Fibroblast of skin of right biceps (primary cell): ENCODE measurements around the gene ATM.
"Not testable (repeated sequence)": the region's sequence is repeated elsewhere in the genome, so short reads cannot be mapped to it uniquely, and the experiment has no call there.

Experiments used
- DNase-seq: peaks from one replicate; pipeline ENCODE4 v3.0.0-alpha.2; 2013

The ATM gene

DNA sequence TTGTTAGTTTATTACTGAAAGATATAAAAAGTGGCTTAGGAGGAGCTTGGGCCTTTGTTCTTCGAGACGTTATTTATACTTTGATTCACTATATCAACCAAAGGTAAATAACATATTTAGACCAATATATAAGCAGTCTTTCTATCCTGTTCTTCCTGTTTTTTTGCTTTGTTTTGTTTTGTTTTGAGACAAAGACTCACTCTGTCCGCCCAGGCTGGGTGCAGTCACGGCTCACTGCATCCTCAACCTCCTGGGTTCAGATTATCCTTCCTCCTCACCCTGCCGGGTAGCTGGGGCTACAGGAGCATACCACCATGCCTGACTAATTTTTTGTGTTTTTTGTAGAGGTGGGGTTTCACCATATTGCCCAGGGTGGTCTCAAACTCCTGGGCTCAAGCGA lies 66.8 kb downstream of the ATM start:
- no peak for DNase-seq

DNA sequence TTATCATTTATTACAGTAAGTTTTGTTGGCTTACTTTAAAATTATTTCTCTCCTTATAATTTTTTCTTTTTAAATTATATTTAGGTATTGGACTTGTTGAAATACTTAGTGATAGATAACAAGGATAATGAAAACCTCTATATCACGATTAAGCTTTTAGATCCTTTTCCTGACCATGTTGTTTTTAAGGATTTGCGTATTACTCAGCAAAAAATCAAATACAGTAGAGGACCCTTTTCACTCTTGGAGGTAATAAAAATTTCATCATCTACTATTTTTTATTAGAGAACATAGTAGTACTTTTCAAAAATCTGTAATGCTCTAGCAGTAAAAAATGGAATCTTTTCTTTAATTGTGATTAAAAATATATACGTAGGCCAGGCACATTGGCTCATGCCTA lies 70.4 kb downstream of the ATM start:
- no peak for DNase-seq

DNA sequence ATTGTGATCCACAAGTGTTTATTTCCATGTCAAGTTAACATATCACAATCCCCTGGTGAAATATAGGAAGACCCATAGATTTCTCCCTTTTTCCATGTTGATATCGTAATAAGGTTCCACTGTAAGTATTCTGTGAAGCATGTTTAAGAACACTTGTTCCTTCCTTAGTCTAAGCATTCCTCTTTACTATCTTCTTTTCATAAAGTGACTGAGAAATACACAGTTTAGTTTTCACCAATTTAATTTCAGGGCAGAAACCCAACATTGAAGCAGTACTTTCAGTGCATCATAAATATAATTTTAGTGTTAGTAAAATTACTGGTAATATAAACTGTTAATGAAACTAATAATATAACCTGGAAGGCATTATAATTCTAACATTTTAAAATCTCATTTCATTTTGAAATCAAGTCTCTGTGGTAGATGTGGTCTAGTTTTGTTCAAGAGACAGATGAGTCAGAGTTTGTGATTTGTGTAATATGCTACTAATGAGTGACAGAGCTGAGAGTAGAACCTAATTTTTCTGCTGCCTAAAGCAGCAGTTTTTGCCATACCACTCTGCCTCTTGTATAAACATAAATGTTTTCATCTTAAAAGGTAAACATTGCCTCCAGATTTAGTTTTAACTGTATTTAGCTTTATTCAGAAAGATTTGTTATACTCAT lies 79.4 kb downstream of the ATM start:
- DNase-seq = peak; percentile 34

GRCh38 chr11:108307751-108308150 lies 84.9 kb downstream of the ATM start:
- no peak for DNase-seq

- no peak for DNase-seq
Observed at GRCh38 chr11:108313444-108313843, 90.6 kb downstream of the ATM start.

GRCh38 chr11:108316061-108316460 lies 93.2 kb downstream of the ATM start:
- no peak for DNase-seq

DNA sequence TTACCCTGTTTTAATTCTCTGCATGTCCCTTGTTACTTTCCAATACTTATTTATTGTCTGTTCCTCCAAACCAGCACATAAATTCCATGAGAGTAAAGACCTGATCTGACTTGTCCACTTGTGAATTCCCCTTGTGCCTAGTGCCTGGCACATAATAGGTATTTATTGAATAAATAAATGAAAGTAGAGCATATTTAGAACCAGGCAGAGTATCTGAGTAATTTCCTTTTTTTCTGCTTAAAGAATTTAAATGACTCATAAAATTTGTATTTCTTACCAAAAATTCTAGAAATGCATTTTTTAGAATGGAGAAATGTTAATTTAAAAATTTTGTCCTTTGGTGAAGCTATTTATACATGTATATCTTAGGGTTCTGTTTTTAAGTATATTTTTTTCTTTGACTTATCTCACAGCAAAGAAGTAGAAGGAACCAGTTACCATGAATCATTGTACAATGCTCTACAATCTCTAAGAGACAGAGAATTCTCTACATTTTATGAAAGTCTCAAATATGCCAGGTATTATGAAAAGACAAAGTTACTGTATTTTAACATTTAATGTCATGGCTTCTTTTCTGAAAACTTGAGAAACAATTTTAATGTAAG lies 96.8 kb downstream of the ATM start:
- peak; percentile 60 for DNase-seq

GRCh38 chr11:108322666-108323065 lies 99.8 kb downstream of the ATM start:
- no peak for DNase-seq

- DNase-seq = peak; percentile 55
Observed at GRCh38 chr11:108324587-108324986, 101.7 kb downstream of the ATM start.

DNA sequence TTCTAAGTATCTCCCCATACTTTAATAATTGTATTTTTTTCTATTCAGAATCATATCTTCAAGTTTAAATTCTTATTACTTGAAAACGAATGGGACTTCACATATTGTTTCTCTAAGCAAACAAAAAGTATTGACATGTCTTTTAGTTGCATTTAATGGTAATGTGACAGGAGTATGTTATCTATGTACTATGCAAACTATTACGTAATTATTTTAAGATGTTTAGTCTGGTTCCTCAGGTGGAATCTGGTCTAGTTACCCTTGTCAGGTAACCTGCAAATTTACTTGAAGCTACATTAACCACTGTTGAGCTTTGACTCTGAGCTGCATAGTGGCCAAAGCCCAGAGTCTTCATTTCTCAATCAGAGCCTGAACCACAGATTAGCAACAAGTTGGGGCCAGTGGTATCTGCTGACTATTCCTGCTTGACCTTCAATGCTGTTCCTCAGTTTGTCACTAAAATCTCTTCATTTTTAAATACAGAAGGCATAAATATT lies 110.6 kb downstream of the ATM start:
- DNase-seq = no peak

DNA sequence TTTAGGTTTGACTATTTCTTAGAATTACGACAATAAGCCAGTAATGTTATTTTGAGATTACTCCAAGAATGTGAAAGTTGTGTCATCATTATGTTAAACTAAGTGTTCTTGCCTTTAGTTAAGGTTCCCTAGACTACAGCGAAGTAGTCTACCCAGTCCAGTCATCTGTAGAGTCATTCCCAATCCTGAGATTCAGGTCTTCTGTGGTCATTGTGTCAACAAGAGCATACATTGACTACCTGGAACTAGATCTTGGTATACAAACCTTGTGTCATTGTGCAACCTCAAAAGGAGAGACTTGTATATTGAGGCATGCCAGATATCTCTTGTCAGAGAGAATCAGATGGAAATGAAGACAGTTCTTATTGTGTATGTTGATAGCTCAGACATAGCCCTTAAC lies 115.9 kb downstream of the ATM start:
- DNase-seq = no peak

- no peak for DNase-seq
Observed at GRCh38 chr11:108340973-108341372, 118.1 kb downstream of the ATM start.

- DNase-seq = no peak
Observed at GRCh38 chr11:108341654-108342053, 118.8 kb downstream of the ATM start.

DNA sequence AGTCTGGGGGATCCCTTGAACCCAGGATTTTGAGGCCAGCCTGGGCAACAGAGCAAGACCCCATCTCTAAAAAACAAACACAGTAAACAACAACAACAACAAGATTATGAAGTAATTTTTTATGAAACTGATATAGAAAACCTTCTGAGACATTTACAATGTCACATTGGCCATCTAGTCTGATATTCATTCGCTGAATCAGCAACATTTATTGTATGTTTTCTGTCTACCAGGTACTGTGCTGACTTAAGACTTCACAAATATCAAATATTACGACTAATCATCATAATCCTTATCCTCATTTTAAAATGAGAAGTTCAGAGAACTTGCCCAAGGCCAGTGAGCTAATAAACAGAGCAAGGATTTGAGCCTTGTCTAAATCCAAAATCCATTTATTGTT lies 120.8 kb downstream of the ATM start:
- no peak for DNase-seq

DNA sequence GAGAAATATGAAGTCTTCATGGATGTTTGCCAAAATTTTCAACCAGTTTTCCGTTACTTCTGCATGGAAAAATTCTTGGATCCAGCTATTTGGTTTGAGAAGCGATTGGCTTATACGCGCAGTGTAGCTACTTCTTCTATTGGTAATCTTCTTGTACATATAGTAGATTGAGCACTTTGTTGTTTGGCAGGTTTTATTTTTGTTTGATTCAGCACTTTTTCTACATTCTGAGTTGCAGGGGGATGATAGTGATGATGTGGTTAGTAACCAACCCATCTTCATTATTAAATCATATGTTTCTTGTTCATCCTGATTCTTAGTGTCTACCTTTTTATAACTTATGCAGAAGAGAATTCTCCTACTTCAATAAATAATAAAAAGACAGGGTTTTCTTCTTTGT lies 122.9 kb downstream of the ATM start:
- DNase-seq = no peak

DNA sequence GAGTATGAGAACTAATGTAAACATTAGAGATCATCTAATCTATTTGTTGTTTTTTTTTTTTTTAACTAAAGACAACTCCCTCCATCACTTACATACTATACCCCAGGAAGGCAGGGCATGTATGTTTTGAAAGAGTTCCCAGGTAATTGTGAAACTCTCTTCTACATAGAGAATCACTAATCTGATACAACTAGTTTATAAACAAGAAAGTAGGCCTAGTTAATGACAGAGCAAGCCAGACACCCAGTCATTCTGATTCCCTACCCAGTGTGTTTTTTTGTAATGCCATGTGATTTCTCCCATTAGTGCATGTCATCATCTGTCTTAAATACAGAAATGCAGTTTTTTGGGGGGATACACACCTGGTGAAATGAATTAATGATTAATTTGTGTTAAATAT lies 123.6 kb downstream of the ATM start:
- DNase-seq = no peak

- DNase-seq = no peak
Observed at GRCh38 chr11:108351468-108351867, 128.6 kb downstream of the ATM start.

- peak; percentile 46 for DNase-seq
Observed at GRCh38 chr11:108364159-108364558, 141.3 kb downstream of the ATM start.

- peak; percentile 14 for DNase-seq
Observed at GRCh38 chr11:108368134-108368533, 145.3 kb downstream of the ATM start.

DNA sequence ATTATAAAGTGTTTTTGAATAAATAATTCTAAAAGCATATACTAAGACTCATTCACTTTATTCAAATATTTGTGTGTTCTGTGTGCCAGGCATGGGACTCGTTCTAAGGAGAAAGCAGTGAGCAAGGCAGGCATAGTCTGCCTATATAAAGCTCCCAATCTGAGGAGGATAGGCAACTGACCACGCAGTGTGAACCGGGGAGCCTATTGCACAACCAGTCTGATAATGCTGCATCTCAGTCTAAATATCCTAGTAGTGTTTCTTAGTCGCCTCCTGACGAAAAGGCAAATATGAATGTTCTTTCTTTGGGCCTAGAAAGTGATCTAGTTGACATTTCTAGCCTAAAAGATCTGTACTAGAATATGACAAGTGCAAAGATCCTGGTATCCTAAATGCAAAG lies 146.2 kb downstream of the ATM start:
- no peak for DNase-seq

GRCh38 chr11:108370315-108370714 lies 147.4 kb downstream of the ATM start:
- DNase-seq = no peak

GRCh38 chr11:108370990-108371389 lies 148.1 kb downstream of the ATM start:
- no peak for DNase-seq

GRCh38 chr11:108373505-108373904 lies 150.6 kb downstream of the ATM start:
- not testable (repeated sequence) for DNase-seq

DNA sequence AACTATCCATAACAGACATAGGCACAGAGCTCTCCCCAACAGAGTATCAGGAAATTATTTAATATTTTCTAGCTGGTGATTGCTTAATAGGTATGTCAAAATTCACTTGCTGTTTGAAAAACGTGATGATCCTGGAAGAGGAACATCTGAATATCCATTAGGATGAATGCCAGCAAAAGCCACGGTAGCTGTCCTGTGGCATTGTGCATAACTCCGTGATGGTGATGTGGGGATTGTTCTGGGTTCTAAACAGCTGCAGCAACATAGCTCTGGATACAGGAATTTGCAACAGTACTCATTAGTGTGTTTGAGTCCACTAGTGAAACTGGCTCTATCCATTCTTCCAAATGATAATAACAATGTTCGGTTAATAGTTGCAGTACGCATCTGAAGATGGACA lies 165.7 kb downstream of the ATM start:
- DNase-seq = no peak

- no peak for DNase-seq
Observed at GRCh38 chr11:108392353-108392752, 169.5 kb downstream of the ATM start.
